MM.1S (cell line): Measurements from ENCODE around the gene ASB11.

Source experiments
- DNase-seq: peaks from one replicate; pipeline ENCODE4 v3.0.0-alpha.2; 2015
- H2AFZ ChIP-seq: fragments of 300-600 bp; sonication (generic); 2 replicates; pipeline ENCODE4 v1.6.0; 2016; ENCODE audit warnings: antibody characterized with exemption, low read length
- H3F3A ChIP-seq: fragments of 300-600 bp; sonication (generic); 2 replicates; pipeline ENCODE4 v1.6.1; 2016; ENCODE audit warnings: mild to moderate bottlenecking, antibody characterized with exemption, low read length, moderate library complexity, mixed read lengths; ENCODE audit not compliant: insufficient read depth
- H3K27ac ChIP-seq: fragments of 300-600 bp; sonication (generic); 2 replicates; pipeline ENCODE4 v1.5.1; 2016; ENCODE audit warnings: mild to moderate bottlenecking, low read length
- H3K27me3 ChIP-seq: fragments of 300-600 bp; sonication (generic); replicated peaks from 2 replicates; pipeline ENCODE4 v1.6.0; 2016; ENCODE audit warnings: low read length; ENCODE audit not compliant: insufficient read depth
- H3K36me3 ChIP-seq: fragments of 300-600 bp; sonication (generic); replicated peaks from 2 replicates; pipeline ENCODE4 v1.6.1; 2016; ENCODE audit warnings: mild to moderate bottlenecking, low read length, mixed read lengths; ENCODE audit not compliant: insufficient read depth
- H3K4me1 ChIP-seq: fragments of 300-600 bp; sonication (generic); 2 replicates; pipeline ENCODE4 v1.6.1; 2016; ENCODE audit warnings: low read length, mixed read lengths
- H3K4me2 ChIP-seq: fragments of 300-600 bp; sonication (generic); 2 replicates; pipeline ENCODE4 v1.6.0; 2016; ENCODE audit warnings: low read depth, low read length
- H3K4me3 ChIP-seq: fragments of 300-600 bp; sonication (generic); 2 replicates; pipeline ENCODE4 v1.5.1; 2016; ENCODE audit warnings: low read length, mixed read lengths
- H3K79me2 ChIP-seq: fragments of 300-600 bp; sonication (generic); 2 replicates; pipeline ENCODE4 v1.6.1; 2016; ENCODE audit warnings: mixed run types, low read length, mixed read lengths
- H3K9ac ChIP-seq: fragments of 300-600 bp; sonication (generic); 2 replicates; pipeline ENCODE4 v1.6.1; 2016; ENCODE audit warnings: low read length, mixed read lengths
- H3K9me2 ChIP-seq: fragments of 300-600 bp; sonication (generic); replicated peaks from 2 replicates; pipeline ENCODE4 v1.6.1; 2016; ENCODE audit warnings: mild to moderate bottlenecking, low read length, mixed read lengths; ENCODE audit not compliant: insufficient read depth
- H3K9me3 ChIP-seq: fragments of 300-600 bp; sonication (generic); replicated peaks from 2 replicates; pipeline ENCODE4 v1.6.1; 2016; ENCODE audit warnings: mild to moderate bottlenecking, low read length, mixed read lengths; ENCODE audit not compliant: insufficient read depth
- H4K20me1 ChIP-seq: fragments of 300-600 bp; sonication (generic); 2 replicates; pipeline ENCODE4 v1.6.1; 2016; ENCODE audit warnings: mild to moderate bottlenecking, low read length, moderate library complexity, mixed read lengths; ENCODE audit not compliant: insufficient read depth
- CTCF ChIP-seq: fragments of 300-600 bp; sonication (generic); IDR thresholded peaks from 2 replicates; pipeline ENCODE4 v1.5.1; 2016; ENCODE audit warnings: antibody characterized with exemption, low read length, mixed read lengths
- EZH2 ChIP-seq: fragments of 300-600 bp; sonication (generic); optimal IDR thresholded peaks from 2 replicates; pipeline ENCODE3; 2017; ENCODE audit warnings: low read depth, mild to moderate bottlenecking, antibody characterized with exemption, low read length, mixed read lengths
- EZH2phosphoT487 ChIP-seq: fragments of 300-600 bp; sonication (generic); IDR thresholded peaks from 2 replicates; pipeline ENCODE4 v1.6.1; 2018; ENCODE audit warnings: antibody characterized with exemption, low read length

Gene ASB11

GRCh38 chrX:15271757-15272156, 43.7 kb downstream of the ASB11 start:
- Histone ChIP-seq H3K9ac (no peak overlapping the region), H3K9me3 (no peaks in the 10 kb centered on the region), H3K4me1 (no peaks in the 10 kb centered on the region), H3K36me3 (no peaks in the 10 kb centered on the region), H3K4me2 (no peak overlapping the region), H3K79me2 (no peaks in the 10 kb centered on the region), H4K20me1 (no peaks in the 10 kb centered on the region), H3K27me3 (no peaks in the 10 kb centered on the region), H2AFZ (no peak overlapping the region), H3F3A (no peaks in the 10 kb centered on the region), H3K9me2 (no peaks in the 10 kb centered on the region), H3K27ac (no peak overlapping the region), H3K4me3 (no peak overlapping the region)
- no peak for TF ChIP-seq EZH2phosphoT487
- TF ChIP-seq CTCF: no peak
- no peak for TF ChIP-seq EZH2
- DNase-seq: no peak

GRCh38 chrX:15269618-15270521, 45.6 kb downstream of the ASB11 start, which contains the start of gene ASB9:
Gene ASB9, minus strand, starts transcription at chrX:15270083. Its CDS starts 209 bp downstream, at chrX:15269874.
- H3K27me3 ChIP-seq: no peaks in the 10 kb centered on the region
- H4K20me1 ChIP-seq: no peaks in the 10 kb centered on the region
- H3F3A ChIP-seq: no peaks in the 10 kb centered on the region
- no peak within 1 kb of the TSS for H3K9ac ChIP-seq
- H3K4me2 ChIP-seq: no peak within 1 kb of the TSS
- H3K9me3 ChIP-seq: no peaks in the 10 kb centered on the region
- TF ChIP-seq CTCF (no peak), EZH2phosphoT487 (no peak), EZH2 (no peak)
- H3K9me2 ChIP-seq: no peaks in the 10 kb centered on the region
- H3K4me1 ChIP-seq: no peaks in the 10 kb centered on the region
- no peak within 1 kb of the TSS for H3K27ac ChIP-seq
- no peak within 1 kb of the TSS for H2AFZ ChIP-seq
- no peak within 1 kb of the TSS for H3K4me3 ChIP-seq
- no peaks in the 10 kb centered on the region for H3K36me3 ChIP-seq
- DNase-seq: no peak
- no peaks in the 10 kb centered on the region for H3K79me2 ChIP-seq

- H3K27me3 ChIP-seq: no peaks in the 10 kb centered on the region
- no peaks in the 10 kb centered on the region for H3K36me3 ChIP-seq
- no peaks in the 10 kb centered on the region for H3K9me3 ChIP-seq
- H3K9ac ChIP-seq: no peak overlapping the region
- H3K79me2 ChIP-seq: no peaks in the 10 kb centered on the region
- no peaks in the 10 kb centered on the region for H3K4me1 ChIP-seq
- DNase-seq: no peak
- no peak for TF ChIP-seq CTCF
- no peak for TF ChIP-seq EZH2
- no peak for TF ChIP-seq EZH2phosphoT487
- no peak overlapping the region for H2AFZ ChIP-seq
- H4K20me1 ChIP-seq: no peaks in the 10 kb centered on the region
- no peak overlapping the region for H3K27ac ChIP-seq
- no peaks in the 10 kb centered on the region for H3F3A ChIP-seq
- no peak overlapping the region for H3K4me2 ChIP-seq
- no peaks in the 10 kb centered on the region for H3K9me2 ChIP-seq
- no peak overlapping the region for H3K4me3 ChIP-seq
Observed at GRCh38 chrX:15269120-15269519, 46.3 kb downstream of the ASB11 start.
